Transverse colon (tissue), 4 donors: ENCODE results near the gene DIO3.

Experiments
- CTCF ChIP-seq, 5 experiments: fragments of 200-600 bp in 3 of 5; fragments of 450-650 bp in 2 of 5; sonication (generic) in 3 of 5; IDR thresholded peaks; 1 replicate in 2 of 5; 2 replicates in 3 of 5; pipeline ENCODE4 v1.5.1; 2016 to 2017; ENCODE audit warnings: antibody characterized with exemption in 5 of 5, inconsistent platforms in 3 of 5, mild to moderate bottlenecking in 2 of 5, moderate library complexity in 1 of 5
- EP300 ChIP-seq: sonication (generic); formaldehyde crosslinking; IDR thresholded peaks from one replicate; pipeline ENCODE4 v1.6.1; 2017; ENCODE audit warnings: antibody characterized with exemption, low read depth
- POLR2AphosphoS5 ChIP-seq, 3 donors: sonication (generic); formaldehyde crosslinking; IDR thresholded peaks; one replicate each; pipeline ENCODE4 v1.6.1; 2016; ENCODE audit warnings: antibody characterized with exemption in 3 of 3

GRCh38 chr14:101593411-101594238, 32.3 kb downstream of the DIO3 start:
- TF ChIP-seq CTCF (IDR thresholded peaks at IDR 0.05) (no peak), EP300 (no peak), POLR2AphosphoS5 (IDR thresholded peaks at IDR 0.05) (no peak)
